ENCODE results near the gene CKS1B.

CKS1B gene

GRCh38 chr1:155015527-155016230, 41.2 kb downstream of the CKS1B start:
- DNase-seq (ENCODE audit: low spot score): no peak

GRCh38 chr1:155016231-155016831, 41.9 kb downstream of the CKS1B start:
- DNase-seq (ENCODE audit: low spot score): peak; percentile 77

DNA sequence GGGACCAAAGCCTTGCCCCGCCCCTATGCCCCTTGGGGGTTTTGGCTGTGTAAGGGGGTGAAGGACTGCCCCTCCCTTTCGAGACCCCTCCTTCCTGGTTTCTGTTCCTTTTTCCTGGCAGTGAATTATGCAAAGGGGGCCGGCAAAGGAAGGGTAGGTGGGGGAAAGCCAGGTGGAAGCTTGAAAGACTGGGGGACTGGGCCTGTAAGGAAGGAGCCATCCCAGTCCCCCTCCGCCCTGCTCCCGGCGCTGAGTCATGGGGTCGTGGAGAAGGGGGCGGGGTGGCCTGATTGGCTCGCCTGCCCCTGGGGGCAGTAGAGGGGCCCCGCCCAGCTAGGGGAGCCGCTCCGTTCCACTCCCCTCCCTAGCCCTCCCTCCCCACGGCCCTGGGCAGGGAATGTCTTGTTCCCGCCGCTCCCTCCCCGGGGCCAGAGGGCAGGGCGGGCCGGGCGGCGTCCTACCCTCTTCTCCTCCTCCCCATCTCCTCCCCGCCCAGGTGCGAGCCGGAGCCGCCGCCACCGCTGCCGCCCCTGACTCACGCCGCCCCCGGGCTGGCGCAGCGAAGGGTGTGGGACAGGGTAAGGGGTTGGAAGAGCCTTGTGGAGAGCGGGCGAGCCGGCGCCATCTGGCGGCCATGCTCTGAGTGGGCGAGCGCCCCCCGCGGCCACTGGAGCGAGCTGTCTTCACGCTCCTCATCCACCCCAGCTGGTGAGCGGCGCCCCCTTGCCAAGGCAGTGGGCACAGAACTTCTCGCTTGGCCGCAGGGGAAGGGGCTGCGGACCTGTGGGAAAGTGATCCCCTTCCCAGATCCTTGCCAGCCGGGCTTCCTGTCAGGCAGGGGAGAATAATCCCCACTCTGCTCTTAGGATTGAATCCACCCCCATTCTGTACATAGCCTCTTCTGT, 42.8 kb downstream of the CKS1B start:
- DNase-seq (ENCODE audit: low spot score): peak; percentile 94

GRCh38 chr1:155017946-155018316, 43.5 kb downstream of the CKS1B start:
- no peak for DNase-seq (ENCODE audit: low spot score)

DNA sequence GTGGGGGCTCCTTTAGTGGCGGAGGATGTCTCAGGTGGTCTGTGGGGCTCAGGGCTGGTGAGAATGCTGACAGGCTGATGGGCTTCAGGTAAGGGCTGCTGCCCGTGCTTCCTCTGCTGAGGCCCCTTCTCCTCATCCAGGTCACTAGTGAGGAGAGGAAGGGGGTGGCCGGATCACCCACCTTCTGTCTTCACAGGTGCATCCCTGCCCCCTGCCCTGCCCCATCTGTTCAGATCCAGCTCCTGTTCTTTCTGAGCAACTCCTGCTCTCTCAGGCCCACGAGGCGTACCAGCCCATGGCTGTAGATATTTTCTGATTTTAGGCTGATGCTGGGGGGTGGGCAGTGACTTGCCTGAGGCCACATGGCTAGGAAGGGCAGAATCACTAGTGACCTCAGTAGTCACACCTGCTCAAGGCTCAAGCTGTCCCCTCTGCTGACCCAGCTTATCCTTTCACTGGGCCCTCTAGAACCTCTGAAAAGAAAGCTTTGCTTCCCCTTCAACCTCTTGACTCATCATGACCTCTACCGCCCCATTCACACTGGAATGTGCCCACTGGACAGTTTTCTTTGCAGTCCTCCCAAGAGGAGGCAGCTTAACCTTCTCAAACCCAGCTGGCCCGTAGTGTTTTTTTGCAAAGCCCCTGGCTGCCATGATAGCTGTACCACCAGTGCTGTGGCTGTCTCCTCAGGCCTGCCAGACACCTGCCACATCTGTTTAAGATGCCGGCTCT, 44.3 kb downstream of the CKS1B start:
- no peak for DNase-seq (ENCODE audit: low spot score)

- DNase-seq (ENCODE audit: low spot score): no peak
Measured at GRCh38 chr1:155019377-155020245, 45.1 kb downstream of the CKS1B start.

DNA sequence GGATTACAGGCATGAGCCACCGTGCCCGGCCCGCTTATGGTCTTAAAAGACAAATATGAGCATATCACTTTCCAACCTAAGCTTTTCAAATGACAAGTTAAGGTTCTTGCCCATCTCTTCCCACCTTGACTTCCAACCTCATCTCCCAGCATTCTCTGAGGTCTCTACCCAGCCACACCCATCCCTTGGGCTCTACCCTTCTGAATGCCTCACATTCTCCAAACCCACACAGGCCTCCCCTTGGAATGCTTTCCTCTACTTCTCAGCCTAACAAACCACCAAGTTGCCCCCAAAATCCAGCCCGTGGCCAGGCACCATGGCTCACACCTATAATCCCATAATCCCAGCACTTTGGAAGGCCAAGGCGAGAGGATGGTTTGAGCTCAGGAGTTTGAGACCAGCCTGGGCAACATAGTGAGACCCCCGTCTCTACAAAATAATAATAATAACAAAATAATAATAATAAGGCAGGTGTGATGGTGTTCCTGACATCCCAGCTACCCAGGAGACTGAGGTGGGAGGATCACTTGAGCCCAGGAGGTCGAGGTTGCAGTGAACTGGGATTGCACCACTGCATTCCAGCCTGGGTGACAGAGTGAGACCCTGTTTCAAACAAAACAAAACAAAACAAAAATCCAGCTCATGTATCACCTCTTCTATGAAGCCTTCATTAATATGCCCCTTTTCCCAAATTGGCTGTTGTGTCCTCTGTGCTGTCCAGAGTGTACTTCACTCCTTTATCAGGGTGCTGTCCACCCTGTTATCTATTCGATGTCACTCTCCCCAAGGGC, 47.9 kb downstream of the CKS1B start:
- no peak for DNase-seq (ENCODE audit: low spot score)

DNA sequence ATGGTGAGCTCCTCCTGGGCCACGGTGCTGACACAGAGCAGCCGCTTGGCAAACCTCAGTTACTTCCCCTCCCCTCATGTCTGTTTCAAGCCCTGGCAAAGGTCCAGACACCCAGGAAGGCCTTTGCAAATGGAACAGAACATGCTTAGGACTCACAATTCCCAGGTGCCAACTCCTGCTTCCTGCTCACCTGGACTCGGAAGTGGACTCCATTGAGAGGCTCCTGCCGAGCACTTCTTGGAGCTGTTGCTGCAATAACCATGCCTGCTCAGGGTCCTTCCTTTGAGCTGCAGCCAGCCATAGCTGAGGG, 48.4 kb downstream of the CKS1B start:
- no peak for DNase-seq (ENCODE audit: low spot score)

- no peak for DNase-seq (ENCODE audit: low spot score)
Measured at GRCh38 chr1:155023627-155024026, 49.1 kb downstream of the CKS1B start.

DNA sequence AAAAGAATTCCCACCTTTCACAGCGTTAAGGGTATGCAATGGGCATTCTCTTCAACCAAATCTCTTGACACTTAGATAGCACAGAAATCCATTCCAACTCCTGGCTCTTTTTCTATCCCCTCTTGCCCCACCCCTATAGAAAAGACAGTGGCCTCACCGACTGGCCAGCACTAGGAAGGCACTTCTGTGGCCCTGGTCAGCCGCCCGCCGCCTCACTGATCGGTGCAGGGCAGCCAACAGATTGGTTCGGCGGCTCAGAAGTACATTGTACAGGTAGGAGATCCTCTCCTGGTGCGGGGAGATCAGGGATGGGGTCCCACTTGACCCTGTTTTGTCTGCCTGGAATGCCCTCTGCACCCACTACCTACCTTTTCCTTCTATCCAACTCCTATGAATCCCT, 49.8 kb downstream of the CKS1B start:
- DNase-seq (ENCODE audit: low spot score): no peak

DNA sequence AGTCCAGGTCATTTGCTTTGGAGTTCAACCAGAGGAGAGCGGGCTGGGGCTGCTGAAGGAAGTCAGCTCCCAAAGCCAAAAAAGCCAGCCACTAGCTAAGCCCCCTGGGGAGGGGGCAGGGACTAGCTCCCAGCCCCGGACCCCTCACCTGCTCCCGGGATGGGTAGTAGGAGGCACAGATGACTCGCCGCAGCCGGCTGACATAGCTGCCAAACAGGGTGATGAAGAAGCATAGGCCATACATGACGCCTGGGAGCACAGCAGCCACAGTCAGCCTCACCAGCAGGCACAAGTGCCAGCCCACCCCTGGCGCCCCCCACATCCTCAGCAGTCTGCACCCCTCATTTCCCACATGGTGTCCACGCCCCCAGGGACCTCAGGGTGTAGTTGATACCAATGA, 51.7 kb downstream of the CKS1B start:
- DNase-seq (ENCODE audit: low spot score): no peak

- DNase-seq (ENCODE audit: low spot score): no peak
Measured at GRCh38 chr1:155026588-155026987, 52.1 kb downstream of the CKS1B start.

All from NAMALWA (cell line).